Tibial nerve (tissue), 4 donors: Measurements from ENCODE around the gene CAND1.

Experiments used
- CTCF ChIP-seq, 5 experiments: fragments of 200-600 bp in 3 of 5; fragments of 450-650 bp in 2 of 5; sonication (generic) in 3 of 5; IDR thresholded peaks; one replicate each; pipeline ENCODE4 v1.5.1; 2016 to 2019; ENCODE audit warnings: antibody characterized with exemption in 5 of 5, mild to moderate bottlenecking in 3 of 5, moderate library complexity in 2 of 5
- EP300 ChIP-seq, 2 donors: sonication (generic); formaldehyde crosslinking; IDR thresholded peaks; one replicate each; pipeline ENCODE4 v1.6.1; 2017; ENCODE audit warnings: antibody characterized with exemption in 2 of 2, mild to moderate bottlenecking in 1 of 2

GRCh38 chr12:67338426-67338825, 69.3 kb downstream of the CAND1 start:
- TF ChIP-seq CTCF (IDR thresholded peaks at IDR 0.05) (no peak), EP300 (IDR thresholded peaks at IDR 0.05) (no peak)
